Loucy (cell line): ENCODE measurements around the gene ARIH2.

ENCODE experiments used
- H2AFZ ChIP-seq: fragments of 200-600 bp; sonication (generic); 2 replicates; pipeline ENCODE4 v1.6.0; 2016; ENCODE audit warnings: antibody characterized with exemption, mild to moderate bottlenecking, low read length, moderate library complexity
- H3F3A ChIP-seq: fragments of 200-600 bp; 2 replicates; pipeline ENCODE4 v1.6.0; 2016; ENCODE audit warnings: antibody characterized with exemption, low read depth, mild to moderate bottlenecking
- H3K27me3 ChIP-seq: fragments of 200-600 bp; sonication (generic); 2 replicates; pipeline ENCODE4 v1.6.1; 2014; ENCODE audit warnings: low read length, mild to moderate bottlenecking; ENCODE audit not compliant: insufficient read depth, poor library complexity, severe bottlenecking
- H3K36me3 ChIP-seq: fragments of 200-600 bp; sonication (generic); 2 replicates; pipeline ENCODE4 v1.6.1; 2016; ENCODE audit warnings: low read length; ENCODE audit not compliant: insufficient read depth
- H3K4me1 ChIP-seq: fragments of 200-600 bp; sonication (generic); 2 replicates; pipeline ENCODE4 v1.5.1; 2014; ENCODE audit warnings: low read length, mild to moderate bottlenecking; ENCODE audit not compliant: insufficient read depth, poor library complexity, severe bottlenecking
- H3K4me2 ChIP-seq: fragments of 200-600 bp; sonication (generic); 2 replicates; pipeline ENCODE4 v1.6.0; 2014; ENCODE audit warnings: antibody characterized with exemption, low read length, low read depth, mild to moderate bottlenecking; ENCODE audit not compliant: poor library complexity, severe bottlenecking
- H3K4me3 ChIP-seq: fragments of 200-600 bp; sonication (generic); 2 replicates; pipeline ENCODE4 v1.5.1; 2014; ENCODE audit warnings: low read length, mild to moderate bottlenecking, mixed read lengths; ENCODE audit not compliant: poor library complexity, severe bottlenecking
- H3K79me2 ChIP-seq: fragments of 200-600 bp; sonication (generic); 2 replicates; pipeline ENCODE4 v1.6.1; 2014; ENCODE audit warnings: low read length; ENCODE audit not compliant: insufficient read depth
- H3K9ac ChIP-seq: fragments of 200-600 bp; sonication (generic); 2 replicates; pipeline ENCODE4 v1.6.0; 2014; ENCODE audit warnings: mild to moderate bottlenecking, low read depth, low read length, moderate library complexity; ENCODE audit not compliant: poor library complexity, severe bottlenecking
- H3K9me2 ChIP-seq: fragments of 200-600 bp; sonication (generic); replicated peaks from 2 replicates; pipeline ENCODE4 v1.6.1; 2016; ENCODE audit warnings: low read depth, low read length, mixed read lengths
- H3K9me3 ChIP-seq: fragments of 200-600 bp; sonication (generic); 2 replicates; pipeline ENCODE4 v1.6.1; 2014; ENCODE audit warnings: mild to moderate bottlenecking, antibody characterized with exemption, low read length, low read depth; ENCODE audit not compliant: insufficient read depth
- H4K20me1 ChIP-seq: fragments of 200-600 bp; sonication (generic); 2 replicates; pipeline ENCODE4 v1.6.0; 2014; ENCODE audit warnings: antibody characterized with exemption, low read length, mild to moderate bottlenecking; ENCODE audit not compliant: insufficient read depth, poor library complexity, severe bottlenecking
- CTCF ChIP-seq: fragments of 200-600 bp; sonication (generic); conservative IDR thresholded peaks from 2 replicates; pipeline ENCODE4 v1.5.1; 2014; ENCODE audit warnings: mild to moderate bottlenecking, antibody characterized with exemption, low read length
- EZH2phosphoT487 ChIP-seq: fragments of 200-600 bp; IDR thresholded peaks from 2 replicates; pipeline ENCODE4 v1.6.1; 2018; ENCODE audit warnings: antibody characterized with exemption, mild to moderate bottlenecking, moderate library complexity, borderline replicate concordance

The ARIH2 gene

GRCh38 chr3:48997102-48997635 lies 78.5 kb downstream of the ARIH2 start:
- H4K20me1 ChIP-seq: no peaks in the 10 kb centered on the region
- peaks cover 2% of the 10 kb centered on the region; the same call in 1 of the 2 replicates for H3K79me2 ChIP-seq
- no peak overlapping the region for H3K9ac ChIP-seq
- H3K9me3 ChIP-seq: no peaks in the 10 kb centered on the region
- no peaks in the 10 kb centered on the region for H3F3A ChIP-seq
- H3K36me3 ChIP-seq: no peaks in the 10 kb centered on the region
- H3K4me2 ChIP-seq: no peak overlapping the region
- no peak overlapping the region for H2AFZ ChIP-seq
- no peaks in the 10 kb centered on the region for H3K4me1 ChIP-seq
- TF ChIP-seq CTCF: peak; percentile 50
- TF ChIP-seq EZH2phosphoT487: no peak
- no peak overlapping the region for H3K4me3 ChIP-seq
- H3K9me2 ChIP-seq: no peaks in the 10 kb centered on the region
- H3K27me3 ChIP-seq: no peaks in the 10 kb centered on the region

GRCh38 chr3:48997714-48998637 lies 79.3 kb downstream of the ARIH2 start:
- TF ChIP-seq EZH2phosphoT487 (no peak), CTCF (no peak)
- no peaks in the 10 kb centered on the region for H3K9me3 ChIP-seq
- H3K4me1 ChIP-seq: no peaks in the 10 kb centered on the region

GRCh38 chr3:48999085-48999858 lies 80.6 kb downstream of the ARIH2 start:
- TF ChIP-seq CTCF (no peak), EZH2phosphoT487 (no peak)
- Histone ChIP-seq H3K4me2 (no peak overlapping the region), H4K20me1 (no peaks in the 10 kb centered on the region), H3K4me3 (no peak overlapping the region), H3K4me1 (no peaks in the 10 kb centered on the region), H3K36me3 (no peaks in the 10 kb centered on the region), H3K9me3 (no peaks in the 10 kb centered on the region), H3K27me3 (no peaks in the 10 kb centered on the region), H3K9ac (no peak overlapping the region), H3K9me2 (no peaks in the 10 kb centered on the region), H2AFZ (no peak overlapping the region), H3F3A (no peaks in the 10 kb centered on the region), H3K79me2 (no peaks in the 10 kb centered on the region)

More at GRCh38 chr3:48997714-48998637, 79.3 kb downstream of the ARIH2 start:
- no peak overlapping the region for H3K4me3 ChIP-seq
- H4K20me1 ChIP-seq: no peaks in the 10 kb centered on the region
- H3K36me3 ChIP-seq: no peaks in the 10 kb centered on the region
- H3F3A ChIP-seq: no peaks in the 10 kb centered on the region
- H2AFZ ChIP-seq: no peak overlapping the region
- H3K79me2 ChIP-seq: no peaks in the 10 kb centered on the region
- no peaks in the 10 kb centered on the region for H3K9me2 ChIP-seq
- H3K9ac ChIP-seq: no peak overlapping the region
- no peak overlapping the region for H3K4me2 ChIP-seq
- H3K27me3 ChIP-seq: no peaks in the 10 kb centered on the region
